ENCODE results near the gene NCKAP5.

Gene NCKAP5

GRCh38 chr2:133163111-133163510 lies 405.2 kb downstream of the NCKAP5 start:
- TF ChIP-seq MYC (IDR thresholded peaks at IDR 0.05; ENCODE audit: low read depth, low read length) (no peak), POLR2A (IDR thresholded peaks at IDR 0.05; ENCODE audit: extremely low read depth, insufficient read length) (no peak)
- TF ChIP-seq, protein P1, sequence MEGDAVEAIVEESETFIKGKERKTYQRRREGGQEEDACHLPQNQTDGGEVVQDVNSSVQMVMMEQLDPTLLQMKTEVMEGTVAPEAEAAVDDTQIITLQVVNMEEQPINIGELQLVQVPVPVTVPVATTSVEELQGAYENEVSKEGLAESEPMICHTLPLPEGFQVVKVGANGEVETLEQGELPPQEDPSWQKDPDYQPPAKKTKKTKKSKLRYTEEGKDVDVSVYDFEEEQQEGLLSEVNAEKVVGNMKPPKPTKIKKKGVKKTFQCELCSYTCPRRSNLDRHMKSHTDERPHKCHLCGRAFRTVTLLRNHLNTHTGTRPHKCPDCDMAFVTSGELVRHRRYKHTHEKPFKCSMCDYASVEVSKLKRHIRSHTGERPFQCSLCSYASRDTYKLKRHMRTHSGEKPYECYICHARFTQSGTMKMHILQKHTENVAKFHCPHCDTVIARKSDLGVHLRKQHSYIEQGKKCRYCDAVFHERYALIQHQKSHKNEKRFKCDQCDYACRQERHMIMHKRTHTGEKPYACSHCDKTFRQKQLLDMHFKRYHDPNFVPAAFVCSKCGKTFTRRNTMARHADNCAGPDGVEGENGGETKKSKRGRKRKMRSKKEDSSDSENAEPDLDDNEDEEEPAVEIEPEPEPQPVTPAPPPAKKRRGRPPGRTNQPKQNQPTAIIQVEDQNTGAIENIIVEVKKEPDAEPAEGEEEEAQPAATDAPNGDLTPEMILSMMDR (IDR thresholded peaks at IDR 0.05; ENCODE audit: low read depth, low read length): no peak
- TF ChIP-seq, protein P2, sequence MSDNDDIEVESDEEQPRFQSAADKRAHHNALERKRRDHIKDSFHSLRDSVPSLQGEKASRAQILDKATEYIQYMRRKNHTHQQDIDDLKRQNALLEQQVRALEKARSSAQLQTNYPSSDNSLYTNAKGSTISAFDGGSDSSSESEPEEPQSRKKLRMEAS (IDR thresholded peaks at IDR 0.05; ENCODE audit: low read depth, low read length): no peak
- no peak for DNase-seq (ENCODE audit: low read depth)
- no peak overlapping the region for H3K4me3 ChIP-seq (ENCODE audit: low read depth, low read length)

- DNase-seq (ENCODE audit: low read depth): no peak
- TF ChIP-seq POLR2A (IDR thresholded peaks at IDR 0.05; ENCODE audit: extremely low read depth, insufficient read length): no peak
- TF ChIP-seq, protein P1 (IDR thresholded peaks at IDR 0.05; ENCODE audit: low read depth, low read length): no peak
- TF ChIP-seq, protein P2 (IDR thresholded peaks at IDR 0.05; ENCODE audit: low read depth, low read length): no peak
- H3K4me3 ChIP-seq (ENCODE audit: low read depth, low read length): no peak overlapping the region
Measured at GRCh38 chr2:133158442-133158841, 409.8 kb downstream of the NCKAP5 start.

GRCh38 chr2:133158024-133158423 lies 410.2 kb downstream of the NCKAP5 start:
- H3K4me3 ChIP-seq (ENCODE audit: low read depth, low read length): no peak overlapping the region
- DNase-seq (ENCODE audit: low read depth): no peak
- TF ChIP-seq, protein P2 (IDR thresholded peaks at IDR 0.05; ENCODE audit: low read depth, low read length): no peak
- no peak for TF ChIP-seq MYC (IDR thresholded peaks at IDR 0.05; ENCODE audit: low read depth, low read length)
- TF ChIP-seq, protein P1 (IDR thresholded peaks at IDR 0.05; ENCODE audit: low read depth, low read length): no peak
- TF ChIP-seq POLR2A (IDR thresholded peaks at IDR 0.05; ENCODE audit: extremely low read depth, insufficient read length): no peak

DNA sequence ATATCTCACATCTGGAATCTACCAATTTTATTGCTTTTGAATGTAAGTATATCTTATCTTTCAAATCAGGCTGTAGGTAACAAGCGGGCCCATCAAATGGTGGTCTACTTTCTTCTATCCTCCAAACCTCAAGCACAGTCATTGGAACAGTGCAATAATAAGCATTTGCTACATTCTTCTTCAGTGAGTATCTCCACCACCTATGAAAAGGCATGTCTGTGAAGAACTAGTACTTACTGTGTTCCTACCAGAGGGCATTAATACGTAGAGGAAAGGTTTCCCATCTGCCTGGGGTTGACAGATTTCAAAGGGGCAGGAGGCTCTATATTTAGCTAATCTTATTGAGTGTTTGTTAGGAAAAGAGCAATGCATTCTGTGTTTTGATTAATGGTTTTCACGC lies 411.1 kb downstream of the NCKAP5 start:
- TF ChIP-seq, protein P2 (IDR thresholded peaks at IDR 0.05; ENCODE audit: low read depth, low read length): no peak
- TF ChIP-seq POLR2A (IDR thresholded peaks at IDR 0.05; ENCODE audit: extremely low read depth, insufficient read length): no peak
- no peak for TF ChIP-seq MYC (IDR thresholded peaks at IDR 0.05; ENCODE audit: low read depth, low read length)
- TF ChIP-seq, protein P1 (IDR thresholded peaks at IDR 0.05; ENCODE audit: low read depth, low read length): no peak
- DNase-seq (ENCODE audit: low read depth): no peak
- no peak overlapping the region for H3K4me3 ChIP-seq (ENCODE audit: low read depth, low read length)

GRCh38 chr2:133152801-133153200 lies 415.5 kb downstream of the NCKAP5 start:
- no peak for DNase-seq (ENCODE audit: low read depth)
- H3K4me3 ChIP-seq (ENCODE audit: low read depth, low read length): no peak overlapping the region
- no peak for TF ChIP-seq MYC (IDR thresholded peaks at IDR 0.05; ENCODE audit: low read depth, low read length)
- no peak for TF ChIP-seq POLR2A (IDR thresholded peaks at IDR 0.05; ENCODE audit: extremely low read depth, insufficient read length)
- TF ChIP-seq, protein P2 (IDR thresholded peaks at IDR 0.05; ENCODE audit: low read depth, low read length): no peak
- TF ChIP-seq, protein P1 (IDR thresholded peaks at IDR 0.05; ENCODE audit: low read depth, low read length): no peak

- DNase-seq (ENCODE audit: low read depth): no peak
- no peak overlapping the region for H3K4me3 ChIP-seq (ENCODE audit: low read depth, low read length)
- no peak for TF ChIP-seq POLR2A (IDR thresholded peaks at IDR 0.05; ENCODE audit: extremely low read depth, insufficient read length)
- TF ChIP-seq, protein P2 (IDR thresholded peaks at IDR 0.05; ENCODE audit: low read depth, low read length): no peak
- TF ChIP-seq, protein P1 (IDR thresholded peaks at IDR 0.05; ENCODE audit: low read depth, low read length): no peak
- TF ChIP-seq MYC (IDR thresholded peaks at IDR 0.05; ENCODE audit: low read depth, low read length): no peak
Measured at GRCh38 chr2:133148187-133148586, 420.1 kb downstream of the NCKAP5 start.

Measured in NB4 (cell line).